Hepatocyte (in vitro differentiated cells): ENCODE measurements around the gene GAA. TPM values are rescaled to one million over a fixed set of nuclear protein-coding genes. Genes with fewer than 3 reads are reported as not detected.
A peak's percentile ranks its signal among the peaks of the same experiment; 100 is the strongest.

Source experiments
- DNase-seq: peaks from one replicate; pipeline ENCODE4 v3.0.0-alpha.2; 2016; ENCODE audit warnings: low spot score
- H2AFZ ChIP-seq: fragments of 200-600 bp; sonication (generic); 2 replicates; pipeline ENCODE4 v1.6.0; 2016; ENCODE audit warnings: antibody characterized with exemption, mild to moderate bottlenecking
- H3K27ac ChIP-seq: fragments of 200-600 bp; sonication (generic); 2 replicates; pipeline ENCODE4 v1.5.1; 2016; ENCODE audit warnings: mild to moderate bottlenecking
- H3K27me3 ChIP-seq: fragments of 200-600 bp; sonication (generic); 2 replicates; pipeline ENCODE4 v1.6.1; 2016
- H3K36me3 ChIP-seq: fragments of 200-600 bp; sonication (generic); replicated peaks from 2 replicates; pipeline ENCODE4 v1.5.1; 2016; ENCODE audit warnings: low read depth; ENCODE audit not compliant: insufficient read depth
- H3K4me1 ChIP-seq: fragments of 200-600 bp; sonication (generic); 2 replicates; pipeline ENCODE4 v1.5.1; 2016; ENCODE audit warnings: mild to moderate bottlenecking, moderate library complexity; ENCODE audit not compliant: insufficient read depth
- H3K4me2 ChIP-seq: fragments of 200-600 bp; sonication (generic); 2 replicates; pipeline ENCODE4 v1.6.0; 2016
- H3K4me3 ChIP-seq: fragments of 200-600 bp; sonication (generic); 2 replicates; pipeline ENCODE4 v1.5.1; 2016; ENCODE audit warnings: mild to moderate bottlenecking
- H3K79me2 ChIP-seq: fragments of 200-600 bp; sonication (generic); 2 replicates; pipeline ENCODE4 v1.6.0; 2017; ENCODE audit warnings: mild to moderate bottlenecking
- H3K9me2 ChIP-seq: fragments of 200-600 bp; sonication (generic); replicated peaks from 2 replicates; pipeline ENCODE4 v1.6.0; 2017; ENCODE audit warnings: mild to moderate bottlenecking; ENCODE audit not compliant: insufficient read depth
- H3K9me3 ChIP-seq: fragments of 200-600 bp; sonication (generic); 2 replicates; pipeline ENCODE4 v1.5.1; 2016; ENCODE audit warnings: low read depth, mild to moderate bottlenecking
- H4K20me1 ChIP-seq: fragments of 200-600 bp; sonication (generic); 2 replicates; pipeline ENCODE4 v1.6.0; 2016; ENCODE audit warnings: mild to moderate bottlenecking; ENCODE audit not compliant: insufficient read depth, poor library complexity, severe bottlenecking
- CTCF ChIP-seq: fragments of 200-600 bp; sonication (generic); IDR thresholded peaks from 2 replicates; pipeline ENCODE4 v1.5.1; 2016; ENCODE audit warnings: antibody characterized with exemption, mild to moderate bottlenecking; ENCODE audit not compliant: poor library complexity
- EZH2 ChIP-seq: fragments of 200-600 bp; sonication (generic); IDR thresholded peaks from 2 replicates; pipeline ENCODE4 v1.6.1; 2016; ENCODE audit warnings: antibody characterized with exemption, mild to moderate bottlenecking, borderline replicate concordance
- EZH2phosphoT487 ChIP-seq: fragments of 200-600 bp; sonication (generic); IDR thresholded peaks from one replicate; pipeline ENCODE4 v1.6.1; 2018; ENCODE audit warnings: antibody characterized with exemption, mild to moderate bottlenecking, low read depth, moderate library complexity; ENCODE audit not compliant: unreplicated experiment, severe bottlenecking
- WGBS: methylation state at CpG from one replicate; pipeline ENCODE4 v1.1.6; 2016; ENCODE audit warnings: low lambda C conversion rate; ENCODE audit errors: missing lambda C conversion rate; 5-methylcytosine and 5-hydroxymethylcytosine counted together
- polyA plus RNA-seq: library from polyadenylated mRNA; unstranded; fragments of >200 nt; fragmentation: Nextera tagmentation; extraction: Ambion mirVana; gene quantifications from 2 replicates; pipeline ENCODE4 v1.2.1, GENCODE V29; 2016
- total RNA-seq: library from RNA; depleted of rRNA; stranded (reverse); fragments of >200 nt; gene quantifications from 2 replicates; pipeline ENCODE4 v1.2.3, GENCODE V29; 2014

Gene GAA
- total RNA-seq (35.2 and 37.1 TPM in 2 replicates), polyA plus RNA-seq (43.1 and 55.8 TPM in 2 replicates)

- Histone ChIP-seq H3K4me2 (peak within 1 kb of the TSS; percentile 99), H3K79me2 (no peaks in the 10 kb centered on the region), H3K4me3 (peak within 1 kb of the TSS; percentile 99), H3K27me3 (no peaks in the 10 kb centered on the region), H3K9me3 (no peaks in the 10 kb centered on the region), H4K20me1 (no peaks in the 10 kb centered on the region), H3K9me2 (no peaks in the 10 kb centered on the region), H3K4me1 (peaks cover 7% of the 10 kb centered on the region), H3K36me3 (no peaks in the 10 kb centered on the region), H2AFZ (peak within 1 kb of the TSS; percentile 97), H3K27ac (peak within 1 kb of the TSS; percentile 88)
- DNase-seq: peak; percentile 95
- 1% methylated on average over 41 of the region's 114 CpGs for WGBS
- TF ChIP-seq EZH2: no peak
- peak; percentile 69 for TF ChIP-seq CTCF
- TF ChIP-seq EZH2phosphoT487: no peak
Measured at GRCh38 chr17:80101011-80101945, at the start of gene GAA. Gene GAA, plus strand, starts transcription at chr17:80101581. Its CDS starts 3,006 bp downstream, at chr17:80104587.

GRCh38 chr17:80051681-80052080 is 49.7 kb upstream of the GAA start:
- Histone ChIP-seq H3K79me2 (no peaks in the 10 kb centered on the region), H3K36me3 (no peaks in the 10 kb centered on the region), H3K27me3 (no peaks in the 10 kb centered on the region), H3K27ac (no peak overlapping the region), H2AFZ (no peak overlapping the region), H4K20me1 (no peaks in the 10 kb centered on the region), H3K9me2 (no peaks in the 10 kb centered on the region), H3K4me2 (no peak overlapping the region), H3K4me1 (no peaks in the 10 kb centered on the region), H3K9me3 (no peaks in the 10 kb centered on the region), H3K4me3 (no peak overlapping the region)
- no peak for TF ChIP-seq EZH2phosphoT487
- DNase-seq: no peak
- 97% methylated on average over 11 of the region's 11 CpGs for WGBS

- Histone ChIP-seq H3K36me3 (no peaks in the 10 kb centered on the region), H3K4me2 (no peak overlapping the region), H3K79me2 (no peaks in the 10 kb centered on the region), H3K4me1 (no peaks in the 10 kb centered on the region), H3K27ac (peak overlapping the region; percentile 59), H2AFZ (no peak overlapping the region), H4K20me1 (no peaks in the 10 kb centered on the region), H3K4me3 (no peak overlapping the region), H3K9me2 (no peaks in the 10 kb centered on the region), H3K9me3 (no peaks in the 10 kb centered on the region), H3K27me3 (no peaks in the 10 kb centered on the region)
- no peak for DNase-seq
- TF ChIP-seq EZH2phosphoT487 (no peak), CTCF (no peak), EZH2 (no peak)
- 83% methylated on average over 10 of the region's 10 CpGs for WGBS
Measured at GRCh38 chr17:80053102-80053501, 48.3 kb upstream of the GAA start.

- H3K9me3 ChIP-seq: no peaks in the 10 kb centered on the region
Measured at GRCh38 chr17:80055597-80055996, 45.8 kb upstream of the GAA start.

More at GRCh38 chr17:80055597-80055996, 45.8 kb upstream of the GAA start:
- Histone ChIP-seq H3K9me2 (no peaks in the 10 kb centered on the region), H3K36me3 (no peaks in the 10 kb centered on the region), H4K20me1 (no peaks in the 10 kb centered on the region), H3K4me3 (no peak overlapping the region), H3K27ac (no peak overlapping the region), H3K27me3 (no peaks in the 10 kb centered on the region), H3K79me2 (no peaks in the 10 kb centered on the region), H3K4me2 (no peak overlapping the region), H2AFZ (no peak overlapping the region), H3K4me1 (no peaks in the 10 kb centered on the region)
- TF ChIP-seq EZH2: no peak
- no peak for TF ChIP-seq CTCF
- no peak for TF ChIP-seq EZH2phosphoT487
- 74% methylated on average over 9 of the region's 9 CpGs for WGBS
- no peak for DNase-seq
